Right lobe of liver (tissue), 4 donors: ENCODE results near the gene RFFL.

Experiments
- CTCF ChIP-seq, 4 donors: fragments of 200-600 bp in 3 of 4; fragments of 450-650 bp in 1 of 4; IDR thresholded peaks; one replicate each; pipeline versions ENCODE4 v1.5.1 to v1.8.0; 2016 to 2022; ENCODE audit warnings: antibody characterized with exemption in 4 of 4, mild to moderate bottlenecking in 2 of 4
- POLR2A ChIP-seq: fragments of 450-650 bp; IDR thresholded peaks from one replicate; pipeline ENCODE4 v1.6.1; 2017; ENCODE audit warnings: antibody characterized with exemption, mild to moderate bottlenecking
- donor health status: DM: no; HTN: no; CAD: no.
- donor health status: DM: no; HTN: no; CAD: no.
- donor health status: DM: no; HTN: yes; CAD: no.

GRCh38 chr17:34979153-34979552 lies 84.4 kb downstream of the RFFL start:
- no peak for TF ChIP-seq CTCF (IDR thresholded peaks at IDR 0.05)
- TF ChIP-seq POLR2A, result no peak
